Stimulated activated CD4-positive, alpha-beta T cell treated with anti-CD3 and anti-CD28 coated beads, Interleukin-4, amount 100 ng/mL, for 1 hour (primary cell): ENCODE results near the gene CHMP2A.
A peak's percentile ranks its signal among the peaks of the same experiment; 100 is the strongest.
"Not testable (repeated sequence)": the region's sequence is repeated elsewhere in the genome, so short reads cannot be mapped to it uniquely, and the experiment has no call there.

ENCODE experiments used
- DNase-seq: peaks from one replicate; pipeline ENCODE4 v3.0.0-alpha.2; 2020

CHMP2A gene

GRCh38 chr19:58553799-58554493 lies 959 bp downstream of the CHMP2A start:
- no peak for DNase-seq

- DNase-seq = no peak
Observed at GRCh38 chr19:58552655-58553054, 2.2 kb downstream of the CHMP2A start.

- no peak for DNase-seq
Observed at GRCh38 chr19:58551577-58552471, 3.1 kb downstream of the CHMP2A start.

GRCh38 chr19:58551123-58551497 lies 3.8 kb downstream of the CHMP2A start:
- no peak for DNase-seq

GRCh38 chr19:58550362-58551122 lies 4.4 kb downstream of the CHMP2A start:
- DNase-seq = no peak

- no peak for DNase-seq
Observed at GRCh38 chr19:58549664-58550361, 5.1 kb downstream of the CHMP2A start.

- no peak for DNase-seq
Observed at GRCh38 chr19:58548859-58549663, 5.8 kb downstream of the CHMP2A start.

GRCh38 chr19:58547323-58548312 lies 7.3 kb downstream of the CHMP2A start:
- DNase-seq = no peak

GRCh38 chr19:58546019-58546530 lies 8.8 kb downstream of the CHMP2A start:
- DNase-seq = no peak

GRCh38 chr19:58545286-58546018 lies 9.5 kb downstream of the CHMP2A start:
- no peak for DNase-seq

GRCh38 chr19:58544591-58545285 lies 10.2 kb downstream of the CHMP2A start:
- peak; percentile 77 for DNase-seq

GRCh38 chr19:58543826-58544590 lies 10.9 kb downstream of the CHMP2A start, which contains the start of gene TRIM28:
Gene TRIM28 (plus strand): TSS chr19:58544064. CDS start chr19:58544758, 694 bp downstream.
- peak; percentile 100 for DNase-seq

GRCh38 chr19:58542641-58543372 lies 12.1 kb downstream of the CHMP2A start:
- not testable (repeated sequence) for DNase-seq

- not testable (repeated sequence) for DNase-seq
Observed at GRCh38 chr19:58539169-58539559, 15.7 kb downstream of the CHMP2A start.

GRCh38 chr19:58538257-58539168 lies 16.4 kb downstream of the CHMP2A start:
- peak; percentile 46 for DNase-seq
